Epidermal melanocyte (primary cell): ENCODE results near the gene KLHDC7B.
A peak's percentile ranks its signal among the peaks of the same experiment; 100 is the strongest.

Source experiments
- DNase-seq: peaks from one replicate; pipeline ENCODE4 v3.0.0; 2011; ENCODE audit warnings: low spot score; ENCODE audit not compliant: insufficient read length

Gene KLHDC7B

GRCh38 chr22:50585238-50585637 is 39.5 kb downstream of the KLHDC7B start:
- no peak for DNase-seq

DNA sequence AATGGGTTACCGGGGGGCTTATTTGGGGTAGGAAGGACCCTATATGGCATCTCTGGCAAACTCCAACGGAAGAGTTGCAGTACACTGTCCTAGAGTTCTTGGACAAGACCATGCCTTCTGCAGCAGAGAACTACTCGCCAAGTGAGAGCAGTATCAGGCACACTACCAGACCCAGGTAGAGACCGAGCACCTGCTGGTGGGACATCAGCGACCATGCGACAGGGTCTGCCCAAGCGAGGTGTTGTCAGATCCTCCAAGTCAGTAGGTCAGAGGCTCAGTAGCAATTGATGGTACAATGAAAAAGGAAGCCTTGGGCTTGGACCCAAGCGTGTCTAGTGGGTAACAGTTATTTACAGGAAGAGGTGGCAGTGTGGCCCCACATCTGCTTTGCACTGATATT is 40.1 kb downstream of the KLHDC7B start:
- no peak for DNase-seq

DNA sequence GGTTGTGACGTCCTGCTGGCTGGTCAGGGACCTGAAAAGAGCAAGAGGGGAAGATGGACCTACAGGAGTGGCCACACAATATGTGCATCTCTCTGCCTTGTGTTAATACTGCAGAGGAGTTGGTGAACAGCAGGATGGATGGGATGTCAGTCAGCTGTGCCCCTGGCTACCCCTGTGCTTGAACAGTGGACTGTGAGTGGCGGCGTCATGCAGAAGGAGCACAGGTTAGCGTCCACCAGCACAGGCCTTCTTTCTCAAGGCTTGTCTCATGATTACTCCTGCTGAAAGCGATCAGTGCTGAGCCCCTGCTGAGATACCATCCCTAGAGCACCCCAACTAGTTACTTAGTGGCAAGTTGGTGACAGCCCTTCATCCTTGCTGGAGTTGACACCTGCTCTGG is 40.7 kb downstream of the KLHDC7B start:
- no peak for DNase-seq

DNA sequence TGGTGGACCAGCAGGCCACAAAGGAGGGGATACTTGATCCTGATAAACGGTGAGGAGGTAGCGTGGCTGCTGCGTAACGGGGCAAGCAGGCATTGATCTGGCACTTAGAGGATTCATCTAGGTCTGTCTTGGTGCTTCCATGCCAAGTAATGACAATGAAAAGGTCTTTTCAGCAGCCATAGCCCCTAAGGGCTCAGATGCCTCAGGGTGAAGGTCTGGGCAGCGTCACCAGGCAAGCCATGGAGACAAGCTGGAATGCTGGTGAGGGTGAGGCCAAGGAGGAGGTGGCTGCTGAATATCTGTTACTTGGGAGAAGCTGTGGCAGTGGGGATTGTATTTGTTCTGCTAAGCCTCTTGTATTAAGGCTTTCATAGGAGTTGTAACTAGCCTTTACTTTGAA is 41.7 kb downstream of the KLHDC7B start:
- DNase-seq = no peak

DNA sequence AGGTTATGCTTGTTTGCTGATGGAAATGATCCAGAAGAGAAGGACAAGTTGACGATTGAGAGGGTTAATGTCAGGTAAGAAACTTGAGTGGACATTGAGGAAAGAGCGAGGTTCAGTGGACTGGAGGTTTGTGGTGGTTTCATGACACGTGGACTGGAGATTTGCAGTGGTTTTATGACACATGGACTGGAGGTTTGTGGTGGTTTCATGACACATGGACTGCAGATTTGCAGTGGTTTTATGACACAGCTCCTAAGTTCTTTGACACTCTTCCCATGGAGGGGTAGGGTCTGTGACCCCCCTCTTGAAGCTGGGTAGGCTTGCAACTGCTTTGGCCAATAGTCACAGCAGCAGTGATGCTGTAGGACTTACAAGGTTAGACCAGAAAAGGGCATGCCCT is 49.5 kb downstream of the KLHDC7B start:
- no peak for DNase-seq

DNA sequence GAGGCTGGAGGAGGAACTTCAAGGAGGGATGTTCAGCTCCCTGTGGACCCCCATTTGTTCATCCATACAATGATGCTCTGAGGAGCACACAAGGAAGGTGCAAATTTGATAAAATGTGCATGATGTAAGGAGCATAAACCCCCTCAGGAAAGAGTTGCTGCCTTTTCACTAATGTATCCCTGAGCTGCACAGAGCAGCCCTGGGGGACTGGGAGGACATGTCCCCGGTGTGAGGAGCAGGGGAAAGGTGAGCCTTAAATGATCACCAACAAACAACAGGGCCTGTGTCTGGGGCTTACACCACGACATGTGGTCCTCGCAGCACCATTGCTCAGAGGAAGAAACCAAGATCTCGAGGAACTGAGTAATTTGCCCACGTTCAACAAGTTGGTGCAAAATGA is 51.4 kb downstream of the KLHDC7B start:
- DNase-seq = no peak

DNA sequence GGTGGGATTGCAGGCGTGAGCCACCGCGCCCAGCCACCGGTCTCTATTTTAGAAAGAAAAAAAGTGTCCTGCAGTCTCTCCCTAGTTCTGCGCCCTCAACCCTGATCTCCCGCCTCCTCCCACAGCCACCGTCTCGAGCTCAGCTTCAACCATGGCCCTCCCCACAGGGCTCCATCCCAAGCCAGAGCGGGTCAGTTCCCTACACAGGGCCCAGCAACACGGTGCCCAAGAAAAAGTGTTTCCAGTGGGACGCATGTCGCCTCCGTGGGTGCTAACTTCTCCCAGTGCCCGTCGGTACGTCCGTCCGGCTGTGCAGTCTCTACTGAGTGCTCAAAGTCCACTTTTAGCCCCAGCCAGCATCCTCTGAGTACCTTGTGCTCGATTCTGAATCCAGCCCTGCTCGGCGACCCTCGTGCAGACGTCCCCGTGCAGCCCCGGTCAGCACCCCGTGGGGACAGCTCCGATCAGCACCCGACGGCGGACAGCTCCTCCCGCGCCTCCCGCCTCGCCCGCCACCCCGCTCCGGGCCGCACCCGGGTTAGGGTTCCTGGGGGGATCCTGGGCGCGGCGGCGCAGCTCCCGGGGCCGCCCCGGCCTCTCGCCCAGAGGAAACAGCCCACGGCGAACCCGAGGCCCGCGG is 54.2 kb downstream of the KLHDC7B start:
- DNase-seq = peak; percentile 91

DNA sequence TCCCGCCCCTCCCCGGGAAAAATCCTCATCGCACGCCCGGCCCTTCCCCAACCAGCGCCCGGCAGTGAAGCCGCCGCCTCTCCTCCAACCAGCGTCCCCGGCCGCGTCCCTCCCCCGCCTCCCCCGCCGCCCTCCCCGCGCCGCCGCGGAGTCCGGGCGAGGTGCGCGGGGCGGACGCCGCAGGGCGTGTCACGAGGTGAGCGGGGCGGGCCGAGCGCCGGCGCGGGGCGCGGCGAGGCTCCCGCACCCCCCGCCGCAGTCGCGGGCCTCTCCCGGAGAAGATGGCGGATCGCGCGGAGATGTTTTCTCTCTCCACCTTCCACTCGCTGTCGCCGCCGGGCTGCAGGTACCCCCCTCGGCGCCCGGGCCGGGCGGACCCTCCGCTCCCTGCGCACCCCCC is 54.8 kb downstream of the KLHDC7B start, which contains the start of gene MAPK8IP2:
TSS of gene MAPK8IP2 (plus strand) at position 256 of the 400 bp plus-strand sequence. CDS start at position 282, 26 bp downstream.
- no peak for DNase-seq
